Stimulated activated CD8-positive, alpha-beta memory T cell treated with anti-CD3 and anti-CD28 coated beads, Interleukin-12 subunit alpha, Interleukin-12 subunit beta, amount 100 ng/mL, for 1 hour (primary cell): Measurements from ENCODE around the gene EGFL7.
"Not testable (repeated sequence)": the region's sequence is repeated elsewhere in the genome, so short reads cannot be mapped to it uniquely, and the experiment has no call there.

Experiments
- DNase-seq: peaks from one replicate; pipeline ENCODE4 v3.0.0-alpha.2; 2020; ENCODE audit warnings: low read depth

Gene EGFL7

GRCh38 chr9:136624184-136624951 lies 38.3 kb upstream of the EGFL7 start:
- DNase-seq: no peak

GRCh38 chr9:136625101-136626065 lies 37.3 kb upstream of the EGFL7 start:
- no peak for DNase-seq

GRCh38 chr9:136626066-136626725 lies 36.5 kb upstream of the EGFL7 start:
- DNase-seq: no peak

GRCh38 chr9:136626740-136627642 lies 35.7 kb upstream of the EGFL7 start:
- no peak for DNase-seq

- DNase-seq: no peak
Measured at GRCh38 chr9:136627703-136628102, 35.0 kb upstream of the EGFL7 start.

- no peak for DNase-seq
Measured at GRCh38 chr9:136628268-136628667, 34.4 kb upstream of the EGFL7 start.

- DNase-seq: no peak
Measured at GRCh38 chr9:136629001-136629878, 33.5 kb upstream of the EGFL7 start.

GRCh38 chr9:136629879-136630661 lies 32.6 kb upstream of the EGFL7 start:
- DNase-seq: peak; percentile 44

- no peak for DNase-seq
Measured at GRCh38 chr9:136630662-136630992, 32.1 kb upstream of the EGFL7 start.

GRCh38 chr9:136631038-136632000 lies 31.4 kb upstream of the EGFL7 start:
- DNase-seq: peak; percentile 52

GRCh38 chr9:136632072-136632471 lies 30.6 kb upstream of the EGFL7 start:
- DNase-seq: not testable (repeated sequence)

GRCh38 chr9:136632491-136633106 lies 30.1 kb upstream of the EGFL7 start:
- not testable (repeated sequence) for DNase-seq

GRCh38 chr9:136634904-136635303 lies 27.8 kb upstream of the EGFL7 start:
- DNase-seq: no peak

- no peak for DNase-seq
Measured at GRCh38 chr9:136640171-136641111, 22.3 kb upstream of the EGFL7 start.

- no peak for DNase-seq
Measured at GRCh38 chr9:136642439-136642921, 20.2 kb upstream of the EGFL7 start.

- DNase-seq: no peak
Measured at GRCh38 chr9:136643596-136644342, 18.9 kb upstream of the EGFL7 start.
